ENCODE data around the gene OR1M1. TPM values are rescaled to one million over a fixed set of nuclear protein-coding genes. Genes with fewer than 3 reads are reported as not detected.

The OR1M1 gene
- total RNA-seq, 2 donors from 2014 or later = not detected

- H3K27me3 ChIP-seq = no peaks in the 10 kb centered on the region
- H3K9me3 ChIP-seq = no peaks in the 10 kb centered on the region
- no peaks in the 10 kb centered on the region for H3K36me3 ChIP-seq
- H3K4me1 ChIP-seq = no peaks in the 10 kb centered on the region
- no peak overlapping the region for H3K9ac ChIP-seq (ENCODE audit: low read depth in 2 of 2, low read length in 2 of 2)
- no peak overlapping the region for H3K4me3 ChIP-seq
- no peak for DNase-seq
- no peak overlapping the region for H3K27ac ChIP-seq
- intact Hi-C loops (cut with DNase I) = no loop called here
- TF ChIP-seq CTCF (IDR thresholded peaks at IDR 0.05) = no peak
Measured at GRCh38 chr19:9076901-9077300, 10.0 kb upstream of the OR1M1 start.

GRCh38 chr19:9078651-9079050, 8.2 kb upstream of the OR1M1 start:
- Histone ChIP-seq H3K9me3 (no peaks in the 10 kb centered on the region), H3K4me3 (no peak overlapping the region), H3K4me1 (no peaks in the 10 kb centered on the region), H3K9ac (ENCODE audit: low read depth in 2 of 2, low read length in 2 of 2) (no peak overlapping the region), H3K27ac (no peak overlapping the region), H3K27me3 (no peaks in the 10 kb centered on the region), H3K36me3 (no peaks in the 10 kb centered on the region)
- DNase-seq = no peak
- no peak for TF ChIP-seq CTCF (IDR thresholded peaks at IDR 0.05)
- intact Hi-C loops (cut with DNase I) = loop anchor here (1.0 kb wide), 1 partner anchor 423 kb away; no protein-coding TSS in a partner anchor

GRCh38 chr19:9107375-9107774, 20.5 kb downstream of the OR1M1 start, which contains the start of gene OR7G2:
Gene OR7G2 (minus strand): TSS chr19:9107475. CDS start chr19:9103243, 4,232 bp downstream.
- intact Hi-C loops (cut with DNase I) = no loop called here
- DNase-seq = no peak
- no peak for TF ChIP-seq CTCF (IDR thresholded peaks at IDR 0.05)
- no peaks in the 10 kb centered on the region for H3K4me1 ChIP-seq
- H3K9ac ChIP-seq (ENCODE audit: low read depth in 2 of 2, low read length in 2 of 2) = no peak within 1 kb of the TSS
- no peak within 1 kb of the TSS for H3K4me3 ChIP-seq
- no peaks in the 10 kb centered on the region for H3K36me3 ChIP-seq
- H3K27ac ChIP-seq = no peak within 1 kb of the TSS
- no peaks in the 10 kb centered on the region for H3K9me3 ChIP-seq
- H3K27me3 ChIP-seq = no peaks in the 10 kb centered on the region

GRCh38 chr19:9109959-9110358, 23.1 kb downstream of the OR1M1 start:
- Histone ChIP-seq H3K9me3 (no peaks in the 10 kb centered on the region), H3K27me3 (no peaks in the 10 kb centered on the region), H3K27ac (no peak overlapping the region), H3K9ac (ENCODE audit: low read depth in 2 of 2, low read length in 2 of 2) (no peak overlapping the region), H3K4me1 (no peaks in the 10 kb centered on the region), H3K36me3 (no peaks in the 10 kb centered on the region), H3K4me3 (no peak overlapping the region)
- intact Hi-C loops (cut with DNase I) = no loop called here
- no peak for TF ChIP-seq CTCF (IDR thresholded peaks at IDR 0.05)
- no peak for DNase-seq

- Histone ChIP-seq H3K27ac (no peak within 1 kb of the TSS), H3K9me3 (no peaks in the 10 kb centered on the region), H3K4me1 (no peaks in the 10 kb centered on the region), H3K4me3 (no peak within 1 kb of the TSS), H3K27me3 (no peaks in the 10 kb centered on the region), H3K36me3 (no peaks in the 10 kb centered on the region), H3K9ac (ENCODE audit: low read depth in 2 of 2, low read length in 2 of 2) (no peak within 1 kb of the TSS)
- intact Hi-C loops (cut with DNase I) = no loop called here
- DNase-seq = no peak
- no peak for TF ChIP-seq CTCF (IDR thresholded peaks at IDR 0.05)
Measured at GRCh38 chr19:9115307-9115813, 28.5 kb downstream of the OR1M1 start, which contains the start of gene OR7G1. Gene OR7G1 (minus strand): TSS chr19:9115763. CDS start chr19:9115763, 0 bp downstream.

Data from colonic mucosa (tissue), 4 donors.